SK-N-SH (cell line): Measurements from ENCODE around the gene RAD51B. TPM values are rescaled to one million over a fixed set of nuclear protein-coding genes. Genes with fewer than 3 reads are reported as not detected.
A peak's percentile ranks its signal among the peaks of the same experiment; 100 is the strongest.

Source experiments
- CTCF ChIA-PET: fragments of 300-600, 350-600 bp; formaldehyde crosslinking; extraction: SDS; loops from one replicate; lab custom pipeline; 2021; lab: Yijun Ruan, JAX
- POLR2A ChIA-PET: fragments of 350-600 bp; sonication (Branson Sonifier 250); formaldehyde crosslinking; extraction: SDS; loops from one replicate; lab custom pipeline; 2020; ENCODE audit warnings: antibody characterized with exemption, inconsistent platforms; lab: Yijun Ruan, JAX
- DNase-seq: peaks from one replicate; pipeline ENCODE4 v3.0.0; 2012
- H2AFZ ChIP-seq: fragments of 200-600 bp; sonication (generic); 2 replicates; pipeline ENCODE4 v1.8.1; 2016; ENCODE audit warnings: antibody characterized with exemption, mild to moderate bottlenecking, low read depth
- H3F3A ChIP-seq: fragments of 200-600 bp; sonication (generic); replicated peaks from 2 replicates; pipeline ENCODE3; 2016; ENCODE audit warnings: antibody characterized with exemption, mild to moderate bottlenecking; ENCODE audit not compliant: insufficient read depth
- H3K27ac ChIP-seq, 2 experiments: fragments of 200-500 bp in 1 of 2; fragments of 200-600 bp in 1 of 2; sonication (Bioruptor generic) in 1 of 2; sonication (generic), shearing (Covaris generic) in 1 of 2; 2 replicates each; pipeline versions ENCODE4 v1.5.1 to v1.6.1; 2014 to 2016; ENCODE audit warnings: low read depth in 2 of 2, inconsistent platforms in 1 of 2, low read length in 1 of 2, mild to moderate bottlenecking in 1 of 2, mixed read lengths in 1 of 2
- H3K27me3 ChIP-seq: fragments of 200-600 bp; sonication (generic), shearing (Covaris generic); 2 replicates; pipeline ENCODE4 v1.6.1; 2016; ENCODE audit warnings: mixed run types; ENCODE audit not compliant: insufficient read depth
- H3K36me3 ChIP-seq, 2 experiments: fragments of 200-500 bp in 1 of 2; fragments of 200-600 bp in 1 of 2; sonication (Bioruptor generic) in 1 of 2; sonication (generic) in 1 of 2; replicated peaks in 1 of 2; 2 replicates each; pipeline versions ENCODE3 to v1.5.1; 2014 to 2016; ENCODE audit warnings: low read length in 1 of 2, mild to moderate bottlenecking in 1 of 2; ENCODE audit not compliant: insufficient read depth in 2 of 2, control insufficient read depth in 1 of 2
- H3K4me1 ChIP-seq, 2 experiments: fragments of 200-500 bp in 1 of 2; fragments of 200-600 bp in 1 of 2; sonication (Bioruptor generic) in 1 of 2; sonication (generic), shearing (Covaris generic) in 1 of 2; 2 replicates each; pipeline versions ENCODE4 v1.5.1 to v1.6.1; 2014 to 2016; ENCODE audit warnings: low read depth in 1 of 2, low read length in 1 of 2, mixed run types in 1 of 2; ENCODE audit not compliant: insufficient read depth in 2 of 2, control insufficient read depth in 1 of 2
- H3K4me2 ChIP-seq: fragments of 200-600 bp; sonication (generic), shearing (Covaris generic); 2 replicates; pipeline ENCODE4 v1.6.1; 2017; ENCODE audit warnings: mixed run types
- H3K4me3 ChIP-seq, 2 experiments: fragments of 200-500 bp in 1 of 2; fragments of 200-600 bp in 1 of 2; sonication (Bioruptor generic) in 1 of 2; sonication (generic), shearing (Covaris generic) in 1 of 2; 2 replicates each; pipeline versions ENCODE4 v1.5.1 to v1.8.1; 2014 to 2016; ENCODE audit warnings: low read depth in 2 of 2, inconsistent platforms in 1 of 2, low read length in 1 of 2, mild to moderate bottlenecking in 1 of 2, mixed read lengths in 1 of 2, moderate library complexity in 1 of 2
- H3K79me2 ChIP-seq: fragments of 200-600 bp; sonication (generic); 2 replicates; pipeline ENCODE4 v1.8.1; 2017; ENCODE audit warnings: mild to moderate bottlenecking; ENCODE audit not compliant: insufficient read depth
- H3K9ac ChIP-seq: fragments of 200-600 bp; sonication (generic); 2 replicates; pipeline ENCODE4 v1.6.1; 2017; ENCODE audit warnings: mixed run types
- H3K9me2 ChIP-seq: fragments of 200-600 bp; sonication (generic); 2 replicates; pipeline ENCODE4 v1.6.1; 2017; ENCODE audit warnings: mixed run types
- H3K9me3 ChIP-seq: fragments of 200-600 bp; sonication (generic); 2 replicates; pipeline ENCODE4 v1.6.1; 2017; ENCODE audit warnings: mixed run types, mild to moderate bottlenecking, moderate library complexity
- H4K20me1 ChIP-seq: fragments of 200-600 bp; sonication (generic); 2 replicates; pipeline ENCODE4 v1.6.1; 2017; ENCODE audit warnings: mild to moderate bottlenecking, mixed run types; ENCODE audit not compliant: insufficient read depth
- FOSL2 ChIP-seq: IDR thresholded peaks from 2 replicates; pipeline ENCODE4 v1.4.0; 2012; ENCODE audit warnings: low read depth, mild to moderate bottlenecking, moderate library complexity, borderline replicate concordance
- FOXJ3 ChIP-seq: sonication (generic); formaldehyde crosslinking; IDR thresholded peaks from 2 replicates; pipeline ENCODE4 v1.5.1; 2020; ENCODE audit warnings: mild to moderate bottlenecking, missing genetic modification reagents
- GATA2 ChIP-seq: sonication (generic); formaldehyde crosslinking; IDR thresholded peaks from 2 replicates; pipeline ENCODE4 v1.5.0; 2020; ENCODE audit warnings: mild to moderate bottlenecking, missing genetic modification reagents
- MXI1 ChIP-seq: IDR thresholded peaks from 2 replicates; pipeline ENCODE4 v1.6.1; 2012; ENCODE audit warnings: mild to moderate bottlenecking, low read depth, low read length, improper control_type of control experiment
- SMC3 ChIP-seq: IDR thresholded peaks from 2 replicates; pipeline ENCODE4 v1.6.1; 2012; ENCODE audit warnings: low read depth, low read length, improper control_type of control experiment
- TCF12 ChIP-seq: IDR thresholded peaks from 2 replicates; pipeline ENCODE4 v1.4.0; 2012
- TEAD4 ChIP-seq: IDR thresholded peaks from 2 replicates; pipeline ENCODE4 v1.4.0; 2012; ENCODE audit warnings: mild to moderate bottlenecking, borderline replicate concordance; ENCODE audit not compliant: insufficient read depth
- WGBS: methylation state at CpG from one replicate; pipeline ENCODE4 v1.1.6; 2017; ENCODE audit warnings: low lambda C conversion rate; 5-methylcytosine and 5-hydroxymethylcytosine counted together
- polyA plus RNA-seq, 3 experiments: library from polyadenylated mRNA; depleted of rRNA; stranded (reverse); fragments of >200 nt; gene quantifications; 2 replicates each; pipeline ENCODE4 v1.2.3, GENCODE V29; 2012
- TF ChIP-seq, protein P1 (sequence below): fragments of 200-600 bp; sonication (generic); IDR thresholded peaks from 2 replicates; pipeline ENCODE4 v1.6.1; 2017; ENCODE audit warnings: antibody characterized with exemption, mild to moderate bottlenecking, moderate library complexity
- TF ChIP-seq, protein P2 (sequence below): IDR thresholded peaks from 2 replicates; pipeline ENCODE4 v1.6.1; 2012; ENCODE audit warnings: mild to moderate bottlenecking, low read depth, low read length, moderate library complexity

The RAD51B gene
- polyA plus RNA-seq, 1 of the 3 experiments (the other 2 are of a cell fraction), result 6.0 TPM

DNA sequence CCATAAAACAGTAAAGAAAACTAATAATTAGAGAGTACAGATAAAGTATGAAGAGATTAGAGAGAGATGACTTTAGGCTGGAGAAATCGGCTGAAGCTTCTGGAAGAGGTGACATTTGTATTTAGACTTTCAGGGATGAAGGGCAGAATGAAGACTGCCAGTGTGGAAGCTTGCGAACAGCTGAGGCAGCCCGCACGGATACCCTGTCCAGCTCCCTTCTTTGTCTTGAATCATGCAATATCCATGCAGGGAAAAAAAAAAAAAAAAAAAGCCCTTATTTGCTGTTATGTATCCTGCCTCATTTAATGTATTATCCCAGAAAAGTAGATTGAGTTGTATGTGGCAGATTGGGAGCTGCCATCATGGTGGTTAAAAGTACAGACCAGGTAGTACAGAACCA, 641.5 kb downstream of the RAD51B start:
- H3F3A ChIP-seq, result peaks cover 54% of the 10 kb centered on the region
- no peak for DNase-seq
- H3K79me2 ChIP-seq, result no peaks in the 10 kb centered on the region
- no peaks in the 10 kb centered on the region for H3K9me2 ChIP-seq
- CTCF ChIA-PET, result interaction anchor here (1.1 kb wide), 1 partner anchor 214 kb away, joined by 4 read pairs; no protein-coding TSS in a partner anchor
- no peak overlapping the region for H3K4me3 ChIP-seq
- H3K27ac ChIP-seq, result no peak overlapping the region
- 96% methylated on average over 4 of the region's 4 CpGs for WGBS
- H3K9ac ChIP-seq, result no peak overlapping the region
- no peak overlapping the region for H2AFZ ChIP-seq
- no peaks in the 10 kb centered on the region for H3K9me3 ChIP-seq
- no peak overlapping the region for H3K4me2 ChIP-seq
- peaks cover 4 to 27% of the 10 kb centered on the region in 2 experiments for H3K4me1 ChIP-seq
- H3K27me3 ChIP-seq, result no peaks in the 10 kb centered on the region
- no peak for TF ChIP-seq TCF12
- TF ChIP-seq TEAD4, result no peak
- no peak for TF ChIP-seq SMC3
- TF ChIP-seq FOSL2, result no peak
- TF ChIP-seq MXI1, result no peak
- no peak for TF ChIP-seq FOXJ3
- no peaks in the 10 kb centered on the region for H3K36me3 ChIP-seq
- no peaks in the 10 kb centered on the region for H4K20me1 ChIP-seq
- POLR2A ChIA-PET, result no interaction called here

DNA sequence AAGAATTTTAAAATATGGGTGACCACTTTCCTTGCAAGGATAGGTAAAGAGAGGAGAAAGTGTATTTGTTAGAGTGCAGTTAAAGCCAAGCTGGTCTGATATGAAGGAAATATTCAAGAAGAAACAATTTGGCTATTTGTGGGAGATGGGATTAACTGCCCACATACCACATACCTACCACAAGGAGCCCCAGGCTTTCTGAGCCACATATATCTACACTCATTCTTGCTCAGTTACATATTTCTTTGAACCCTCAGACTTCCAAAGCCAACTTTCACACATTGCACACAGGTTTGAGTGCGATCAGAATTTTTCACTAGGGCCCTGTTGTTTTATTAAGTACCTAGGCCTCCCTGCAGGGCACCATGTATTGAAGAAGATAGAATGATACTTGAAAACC, 643.1 kb downstream of the RAD51B start:
- Histone ChIP-seq H3K27ac (no peak overlapping the region), H3K79me2 (no peaks in the 10 kb centered on the region), H3K4me2 (no peak overlapping the region), H3K4me1 (peaks cover 4 to 32% of the 10 kb centered on the region in 2 experiments), H2AFZ (no peak overlapping the region), H3F3A (peaks cover 57% of the 10 kb centered on the region), H3K4me3 (no peak overlapping the region), H4K20me1 (no peaks in the 10 kb centered on the region), H3K9me3 (no peaks in the 10 kb centered on the region), H3K9ac (no peak overlapping the region), H3K9me2 (no peaks in the 10 kb centered on the region), H3K27me3 (no peaks in the 10 kb centered on the region), H3K36me3 (no peaks in the 10 kb centered on the region)
- no peak for DNase-seq
- WGBS, result 100% methylated on average over 1 of the region's 1 CpG
- TF ChIP-seq, protein P1, sequence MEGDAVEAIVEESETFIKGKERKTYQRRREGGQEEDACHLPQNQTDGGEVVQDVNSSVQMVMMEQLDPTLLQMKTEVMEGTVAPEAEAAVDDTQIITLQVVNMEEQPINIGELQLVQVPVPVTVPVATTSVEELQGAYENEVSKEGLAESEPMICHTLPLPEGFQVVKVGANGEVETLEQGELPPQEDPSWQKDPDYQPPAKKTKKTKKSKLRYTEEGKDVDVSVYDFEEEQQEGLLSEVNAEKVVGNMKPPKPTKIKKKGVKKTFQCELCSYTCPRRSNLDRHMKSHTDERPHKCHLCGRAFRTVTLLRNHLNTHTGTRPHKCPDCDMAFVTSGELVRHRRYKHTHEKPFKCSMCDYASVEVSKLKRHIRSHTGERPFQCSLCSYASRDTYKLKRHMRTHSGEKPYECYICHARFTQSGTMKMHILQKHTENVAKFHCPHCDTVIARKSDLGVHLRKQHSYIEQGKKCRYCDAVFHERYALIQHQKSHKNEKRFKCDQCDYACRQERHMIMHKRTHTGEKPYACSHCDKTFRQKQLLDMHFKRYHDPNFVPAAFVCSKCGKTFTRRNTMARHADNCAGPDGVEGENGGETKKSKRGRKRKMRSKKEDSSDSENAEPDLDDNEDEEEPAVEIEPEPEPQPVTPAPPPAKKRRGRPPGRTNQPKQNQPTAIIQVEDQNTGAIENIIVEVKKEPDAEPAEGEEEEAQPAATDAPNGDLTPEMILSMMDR, result peak; percentile 43
- TF ChIP-seq, protein P2, sequence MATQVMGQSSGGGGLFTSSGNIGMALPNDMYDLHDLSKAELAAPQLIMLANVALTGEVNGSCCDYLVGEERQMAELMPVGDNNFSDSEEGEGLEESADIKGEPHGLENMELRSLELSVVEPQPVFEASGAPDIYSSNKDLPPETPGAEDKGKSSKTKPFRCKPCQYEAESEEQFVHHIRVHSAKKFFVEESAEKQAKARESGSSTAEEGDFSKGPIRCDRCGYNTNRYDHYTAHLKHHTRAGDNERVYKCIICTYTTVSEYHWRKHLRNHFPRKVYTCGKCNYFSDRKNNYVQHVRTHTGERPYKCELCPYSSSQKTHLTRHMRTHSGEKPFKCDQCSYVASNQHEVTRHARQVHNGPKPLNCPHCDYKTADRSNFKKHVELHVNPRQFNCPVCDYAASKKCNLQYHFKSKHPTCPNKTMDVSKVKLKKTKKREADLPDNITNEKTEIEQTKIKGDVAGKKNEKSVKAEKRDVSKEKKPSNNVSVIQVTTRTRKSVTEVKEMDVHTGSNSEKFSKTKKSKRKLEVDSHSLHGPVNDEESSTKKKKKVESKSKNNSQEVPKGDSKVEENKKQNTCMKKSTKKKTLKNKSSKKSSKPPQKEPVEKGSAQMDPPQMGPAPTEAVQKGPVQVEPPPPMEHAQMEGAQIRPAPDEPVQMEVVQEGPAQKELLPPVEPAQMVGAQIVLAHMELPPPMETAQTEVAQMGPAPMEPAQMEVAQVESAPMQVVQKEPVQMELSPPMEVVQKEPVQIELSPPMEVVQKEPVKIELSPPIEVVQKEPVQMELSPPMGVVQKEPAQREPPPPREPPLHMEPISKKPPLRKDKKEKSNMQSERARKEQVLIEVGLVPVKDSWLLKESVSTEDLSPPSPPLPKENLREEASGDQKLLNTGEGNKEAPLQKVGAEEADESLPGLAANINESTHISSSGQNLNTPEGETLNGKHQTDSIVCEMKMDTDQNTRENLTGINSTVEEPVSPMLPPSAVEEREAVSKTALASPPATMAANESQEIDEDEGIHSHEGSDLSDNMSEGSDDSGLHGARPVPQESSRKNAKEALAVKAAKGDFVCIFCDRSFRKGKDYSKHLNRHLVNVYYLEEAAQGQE, result no peak
- TF ChIP-seq GATA2 (no peak), TCF12 (no peak)
- CTCF ChIA-PET, result interaction anchor here (1.1 kb wide), 1 partner anchor 119 kb away, joined by 3 read pairs; no protein-coding TSS in a partner anchor
- POLR2A ChIA-PET, result no interaction called here
